GM23338 (cell line): Measurements from ENCODE around the gene FAXC. TPM values are rescaled to one million over a fixed set of nuclear protein-coding genes. Genes with fewer than 3 reads are reported as not detected.

Experiments used
- ATAC-seq: fragments of 200-7000 bp; cut with Tn5 transposase; 3 replicates; pipeline ENCODE4 v1.9.1; 2020
- DNase-seq: peaks from one replicate; pipeline ENCODE4 v3.0.0-alpha.2; 2015; ENCODE audit warnings: low spot score
- H2AFZ ChIP-seq: fragments of 200-600 bp; sonication (generic); 2 replicates; pipeline ENCODE4 v1.8.0; 2016; ENCODE audit warnings: antibody characterized with exemption, mild to moderate bottlenecking, moderate library complexity
- H3F3A ChIP-seq: fragments of 200-600 bp; sonication (generic); replicated peaks from 2 replicates; pipeline ENCODE4 v1.8.0; 2017; ENCODE audit warnings: antibody characterized with exemption, mixed run types, low read depth
- H3K27ac ChIP-seq: fragments of 200-600 bp; sonication (generic); 2 replicates; pipeline ENCODE4 v1.6.1; 2016; ENCODE audit warnings: low read depth
- H3K27me3 ChIP-seq: fragments of 200-600 bp; sonication (generic); 2 replicates; pipeline ENCODE4 v1.8.0; 2016; ENCODE audit warnings: mild to moderate bottlenecking, mixed run types, moderate library complexity; ENCODE audit not compliant: insufficient read depth
- H3K36me3 ChIP-seq: fragments of 200-600 bp; sonication (generic); 2 replicates; pipeline ENCODE4 v1.8.0; 2016; ENCODE audit warnings: mild to moderate bottlenecking; ENCODE audit not compliant: insufficient read depth
- H3K4me1 ChIP-seq: fragments of 200-600 bp; sonication (generic); 2 replicates; pipeline ENCODE4 v1.8.0; 2016; ENCODE audit warnings: mild to moderate bottlenecking, moderate library complexity; ENCODE audit not compliant: insufficient read depth
- H3K4me2 ChIP-seq: fragments of 200-600 bp; sonication (generic); 2 replicates; pipeline ENCODE4 v1.7.1; 2017; ENCODE audit warnings: mixed run types
- H3K4me3 ChIP-seq: fragments of 200-600 bp; sonication (generic); 2 replicates; pipeline ENCODE4 v1.6.1; 2016; ENCODE audit warnings: mixed run types
- H3K79me2 ChIP-seq: fragments of 200-600 bp; sonication (generic); replicated peaks from 2 replicates; pipeline ENCODE4 v1.8.0; 2017; ENCODE audit warnings: mild to moderate bottlenecking; ENCODE audit not compliant: insufficient read depth
- H3K9me2 ChIP-seq: fragments of 200-600 bp; sonication (generic); 2 replicates; pipeline ENCODE4 v1.8.0; 2017; ENCODE audit not compliant: insufficient read depth
- H4K20me1 ChIP-seq: fragments of 200-600 bp; sonication (generic); replicated peaks from 2 replicates; pipeline ENCODE4 v1.8.0; 2017; ENCODE audit warnings: mild to moderate bottlenecking; ENCODE audit not compliant: insufficient read depth
- H3K27ac Mint-ChIP-seq: 2 replicates; pipeline ENCODE4 v1.8.0; 2020; ENCODE audit warnings: inconsistent platforms, mild to moderate bottlenecking, moderate library complexity, mixed read lengths
- H3K27me3 Mint-ChIP-seq: 3 replicates; pipeline ENCODE4 v1.8.0; 2022; ENCODE audit warnings: low read depth, mild to moderate bottlenecking, moderate library complexity, mixed read lengths, inconsistent platforms; ENCODE audit not compliant: insufficient read depth, poor library complexity
- H3K36me3 Mint-ChIP-seq: 3 replicates; pipeline ENCODE4 v1.8.0; 2021; ENCODE audit warnings: low read depth, mild to moderate bottlenecking, inconsistent platforms, moderate library complexity, mixed read lengths
- H3K4me1 Mint-ChIP-seq: 3 replicates; pipeline ENCODE4 v1.8.0; 2020; ENCODE audit warnings: mild to moderate bottlenecking, inconsistent platforms, mixed read lengths
- H3K4me3 Mint-ChIP-seq: 3 replicates; pipeline ENCODE4 v1.8.0; 2021; ENCODE audit warnings: moderate library complexity, mild to moderate bottlenecking, inconsistent platforms, mixed read lengths
- H3K9me3 Mint-ChIP-seq: 3 replicates; pipeline ENCODE4 v1.8.0; 2020; ENCODE audit warnings: moderate library complexity, mild to moderate bottlenecking, inconsistent platforms, mixed read lengths
- CREB1 ChIP-seq: fragments of 250-450 bp; sonication (Bioruptor Pico); IDR thresholded peaks from 2 replicates; pipeline ENCODE4 v1.5.0; 2020; ENCODE audit warnings: low read depth, mild to moderate bottlenecking, moderate library complexity
- EZH2 ChIP-seq: fragments of 200-600 bp; sonication (generic); IDR thresholded peaks from one replicate; pipeline ENCODE4 v1.8.0; 2017; ENCODE audit warnings: antibody characterized with exemption, mild to moderate bottlenecking, low read depth; ENCODE audit not compliant: unreplicated experiment
- JUNB ChIP-seq: IDR thresholded peaks from one replicate; pipeline ENCODE4 v1.6.1; 2016; ENCODE audit warnings: antibody characterized with exemption; ENCODE audit not compliant: unreplicated experiment
- NANOG ChIP-seq: IDR thresholded peaks from 2 replicates; pipeline ENCODE4 v1.6.1; 2016; ENCODE audit warnings: antibody characterized with exemption, borderline replicate concordance
- ZNF114 ChIP-seq: fragments of 250-450 bp; sonication (Bioruptor Pico); IDR thresholded peaks from 2 replicates; pipeline ENCODE4 v1.5.0; 2020; ENCODE audit warnings: mild to moderate bottlenecking, moderate library complexity
- ZNF331 ChIP-seq: fragments of 250-450 bp; sonication (Bioruptor Pico); IDR thresholded peaks from 2 replicates; pipeline ENCODE4 v1.5.0; 2020; ENCODE audit warnings: low read depth, mild to moderate bottlenecking, moderate library complexity
- polyA plus RNA-seq: library from polyadenylated mRNA; unstranded; fragments of >200 nt; fragmentation: Nextera tagmentation; extraction: Ambion mirVana; gene quantifications from 2 replicates; pipeline ENCODE4 v1.2.1, GENCODE V29; 2016
- total RNA-seq: library from RNA; depleted of rRNA; stranded (reverse); fragments of >200 nt; shearing (Covaris generic); gene quantifications from 2 replicates; pipeline ENCODE4 v1.2.3, GENCODE V29; 2014
- TF ChIP-seq, protein P1 (sequence below): IDR thresholded peaks from 2 replicates; pipeline ENCODE4 v1.6.1; 2016; ENCODE audit warnings: antibody characterized with exemption
- TF ChIP-seq, protein P2 (sequence below): IDR thresholded peaks from one replicate; pipeline ENCODE4 v1.6.1; 2018; ENCODE audit warnings: antibody characterized with exemption; ENCODE audit not compliant: unreplicated experiment

Gene FAXC
- total and polyA plus RNA-seq, 2 experiments from 2014 or later = 10.5 to 15.2 TPM

DNA sequence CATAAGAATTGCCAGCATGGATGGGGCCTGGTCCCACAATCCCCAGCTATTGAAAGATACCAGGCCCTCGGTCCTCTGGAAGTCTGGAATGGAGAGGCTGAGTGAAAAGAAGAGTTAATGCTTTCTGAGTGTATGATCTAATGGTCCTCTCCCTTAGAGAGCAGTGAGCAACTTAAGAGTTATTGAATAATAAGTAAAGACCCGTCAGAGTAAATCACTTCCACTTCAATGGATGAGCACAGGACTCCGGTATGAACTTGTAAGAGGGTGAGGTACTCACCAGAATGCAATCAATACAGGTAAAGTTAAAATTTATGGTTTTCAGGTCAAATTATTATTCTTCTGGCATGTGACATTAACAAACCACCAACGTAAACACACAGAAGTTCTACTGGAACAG lies 39.9 kb downstream of the FAXC start:
- peaks cover 4% of the 10 kb centered on the region for H3K27me3 Mint-ChIP-seq
- no peak overlapping the region for H3K4me3 ChIP-seq
- H3K27me3 ChIP-seq = no peaks in the 10 kb centered on the region
- H3K9me2 ChIP-seq = no peaks in the 10 kb centered on the region
- no peaks in the 10 kb centered on the region for H3K36me3 Mint-ChIP-seq
- H3K9me3 Mint-ChIP-seq = no peaks in the 10 kb centered on the region
- H2AFZ ChIP-seq = no peak overlapping the region
- H3K4me2 ChIP-seq = no peak overlapping the region
- H3K79me2 ChIP-seq = no peaks in the 10 kb centered on the region
- no peak overlapping the region for H3K27ac ChIP-seq
- ATAC-seq = no peak
- H4K20me1 ChIP-seq = no peaks in the 10 kb centered on the region
- no peak overlapping the region for H3K4me3 Mint-ChIP-seq
- H3K4me1 Mint-ChIP-seq = peaks cover 11% of the 10 kb centered on the region
- no peak for DNase-seq
- H3K36me3 ChIP-seq = no peaks in the 10 kb centered on the region
- no peaks in the 10 kb centered on the region for H3F3A ChIP-seq
- no peak for TF ChIP-seq NANOG
- TF ChIP-seq CREB1 = no peak
- TF ChIP-seq JUNB = no peak
- TF ChIP-seq EZH2 = no peak
- TF ChIP-seq, protein P1, sequence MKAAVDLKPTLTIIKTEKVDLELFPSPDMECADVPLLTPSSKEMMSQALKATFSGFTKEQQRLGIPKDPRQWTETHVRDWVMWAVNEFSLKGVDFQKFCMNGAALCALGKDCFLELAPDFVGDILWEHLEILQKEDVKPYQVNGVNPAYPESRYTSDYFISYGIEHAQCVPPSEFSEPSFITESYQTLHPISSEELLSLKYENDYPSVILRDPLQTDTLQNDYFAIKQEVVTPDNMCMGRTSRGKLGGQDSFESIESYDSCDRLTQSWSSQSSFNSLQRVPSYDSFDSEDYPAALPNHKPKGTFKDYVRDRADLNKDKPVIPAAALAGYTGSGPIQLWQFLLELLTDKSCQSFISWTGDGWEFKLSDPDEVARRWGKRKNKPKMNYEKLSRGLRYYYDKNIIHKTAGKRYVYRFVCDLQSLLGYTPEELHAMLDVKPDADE = no peak
- TF ChIP-seq ZNF331 = no peak
- H3K27ac Mint-ChIP-seq = no peak overlapping the region
- peaks cover 10% of the 10 kb centered on the region; the same call in 1 of the 2 replicates for H3K4me1 ChIP-seq

DNA sequence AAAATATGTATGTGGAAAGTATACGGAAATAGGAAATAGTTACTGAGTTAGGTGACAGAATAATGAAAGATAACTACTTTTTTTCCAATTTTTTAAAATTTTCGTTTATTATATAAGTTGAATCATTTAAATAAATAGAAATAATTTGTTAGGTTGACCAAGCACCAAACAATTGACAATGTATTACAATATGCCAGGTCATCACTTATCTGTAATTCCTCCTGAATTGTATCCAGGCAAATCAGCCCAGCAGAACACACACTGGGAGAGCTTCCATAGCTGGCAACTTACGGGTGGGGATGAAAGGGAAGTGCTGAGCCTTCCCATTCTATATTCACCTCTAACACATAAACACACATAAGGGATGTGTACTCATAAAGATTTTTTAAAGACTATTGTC lies 40.7 kb downstream of the FAXC start:
- TF ChIP-seq, protein P2, sequence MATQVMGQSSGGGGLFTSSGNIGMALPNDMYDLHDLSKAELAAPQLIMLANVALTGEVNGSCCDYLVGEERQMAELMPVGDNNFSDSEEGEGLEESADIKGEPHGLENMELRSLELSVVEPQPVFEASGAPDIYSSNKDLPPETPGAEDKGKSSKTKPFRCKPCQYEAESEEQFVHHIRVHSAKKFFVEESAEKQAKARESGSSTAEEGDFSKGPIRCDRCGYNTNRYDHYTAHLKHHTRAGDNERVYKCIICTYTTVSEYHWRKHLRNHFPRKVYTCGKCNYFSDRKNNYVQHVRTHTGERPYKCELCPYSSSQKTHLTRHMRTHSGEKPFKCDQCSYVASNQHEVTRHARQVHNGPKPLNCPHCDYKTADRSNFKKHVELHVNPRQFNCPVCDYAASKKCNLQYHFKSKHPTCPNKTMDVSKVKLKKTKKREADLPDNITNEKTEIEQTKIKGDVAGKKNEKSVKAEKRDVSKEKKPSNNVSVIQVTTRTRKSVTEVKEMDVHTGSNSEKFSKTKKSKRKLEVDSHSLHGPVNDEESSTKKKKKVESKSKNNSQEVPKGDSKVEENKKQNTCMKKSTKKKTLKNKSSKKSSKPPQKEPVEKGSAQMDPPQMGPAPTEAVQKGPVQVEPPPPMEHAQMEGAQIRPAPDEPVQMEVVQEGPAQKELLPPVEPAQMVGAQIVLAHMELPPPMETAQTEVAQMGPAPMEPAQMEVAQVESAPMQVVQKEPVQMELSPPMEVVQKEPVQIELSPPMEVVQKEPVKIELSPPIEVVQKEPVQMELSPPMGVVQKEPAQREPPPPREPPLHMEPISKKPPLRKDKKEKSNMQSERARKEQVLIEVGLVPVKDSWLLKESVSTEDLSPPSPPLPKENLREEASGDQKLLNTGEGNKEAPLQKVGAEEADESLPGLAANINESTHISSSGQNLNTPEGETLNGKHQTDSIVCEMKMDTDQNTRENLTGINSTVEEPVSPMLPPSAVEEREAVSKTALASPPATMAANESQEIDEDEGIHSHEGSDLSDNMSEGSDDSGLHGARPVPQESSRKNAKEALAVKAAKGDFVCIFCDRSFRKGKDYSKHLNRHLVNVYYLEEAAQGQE = no peak
- no peak for TF ChIP-seq ZNF114 (CRISPR knock-in tag)
- DNase-seq (no peak), ATAC-seq (no peak)
- no peaks in the 10 kb centered on the region for H3K36me3 ChIP-seq
- no peaks in the 10 kb centered on the region for H3K9me2 ChIP-seq
- no peaks in the 10 kb centered on the region for H4K20me1 ChIP-seq
- H3K4me1 ChIP-seq = peaks cover 10% of the 10 kb centered on the region; the same call in 1 of the 2 replicates
- no peak overlapping the region for H2AFZ ChIP-seq
- H3K4me3 ChIP-seq = no peak overlapping the region
- Mint-ChIP-seq H3K27me3 (peaks cover 4% of the 10 kb centered on the region), H3K36me3 (no peaks in the 10 kb centered on the region), H3K4me3 (no peak overlapping the region), H3K9me3 (no peaks in the 10 kb centered on the region), H3K4me1 (peaks cover 11% of the 10 kb centered on the region), H3K27ac (no peak overlapping the region)
- H3K4me2 ChIP-seq = no peak overlapping the region
- H3K27me3 ChIP-seq = no peaks in the 10 kb centered on the region
- H3K27ac ChIP-seq = no peak overlapping the region
- H3K79me2 ChIP-seq = no peaks in the 10 kb centered on the region
- no peaks in the 10 kb centered on the region for H3F3A ChIP-seq
